HG02610 (cell line): ENCODE data around the gene FGF2.
"Not testable (repeated sequence)": the region's sequence is repeated elsewhere in the genome, so short reads cannot be mapped to it uniquely, and the experiment has no call there.

Experiments
- ATAC-seq: cut with Tn5 transposase; IDR thresholded peaks from one replicate; pipeline ENCODE4 v1.9.1; 2021; ENCODE audit warnings: mild to moderate bottlenecking, moderate library complexity; ENCODE audit not compliant: unreplicated experiment

FGF2 gene

DNA sequence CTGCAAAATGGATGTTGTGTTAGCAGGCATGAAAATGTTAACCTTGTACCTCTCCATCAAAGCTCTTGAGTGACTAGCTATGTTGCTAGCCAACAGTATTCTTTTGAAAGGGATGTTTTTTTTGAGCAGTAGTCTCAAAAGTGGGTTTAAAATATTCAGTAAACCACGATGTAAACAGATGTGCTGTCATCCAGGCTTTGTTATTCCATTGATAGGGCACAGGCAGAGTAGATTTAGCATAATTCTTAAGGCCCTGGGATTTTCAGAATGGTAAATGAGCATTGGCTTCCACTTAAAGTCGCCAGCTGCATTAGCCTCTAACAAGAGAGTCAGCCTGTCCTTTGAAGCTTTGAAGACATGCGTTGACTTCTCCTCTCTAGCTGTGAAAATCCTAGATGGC lies 18.4 kb downstream of the FGF2 start:
- no peak for ATAC-seq

DNA sequence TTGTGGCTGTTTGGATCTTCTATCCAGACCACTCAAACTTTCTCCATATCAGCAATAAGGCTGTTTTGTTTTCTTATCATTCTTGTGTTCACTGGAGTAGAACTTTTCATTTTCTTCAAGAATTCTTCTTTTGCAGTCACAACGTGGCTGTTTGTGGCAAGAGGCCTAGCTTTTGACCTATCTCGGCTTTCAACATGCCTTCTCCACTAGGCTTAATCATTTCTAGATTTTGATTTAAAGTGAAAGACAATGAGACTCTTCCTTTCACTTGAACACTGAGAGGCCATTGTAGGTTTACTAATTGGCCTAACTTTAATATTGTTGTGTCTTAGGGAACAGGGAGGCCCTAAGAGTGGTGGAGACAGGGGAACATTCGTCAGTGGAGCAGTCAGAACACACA lies 19.1 kb downstream of the FGF2 start:
- ATAC-seq = no peak

- ATAC-seq = no peak
These were observed 21.3 kb downstream of the FGF2 start for GRCh38 chr4:122847931-122848330.

- ATAC-seq = not testable (repeated sequence)
These were observed 23.2 kb downstream of the FGF2 start for GRCh38 chr4:122849789-122850188.

- ATAC-seq = no peak
These were observed 24.9 kb downstream of the FGF2 start for GRCh38 chr4:122851568-122851967.

- ATAC-seq = no peak
These were observed 28.1 kb downstream of the FGF2 start for GRCh38 chr4:122854447-122855352.

DNA sequence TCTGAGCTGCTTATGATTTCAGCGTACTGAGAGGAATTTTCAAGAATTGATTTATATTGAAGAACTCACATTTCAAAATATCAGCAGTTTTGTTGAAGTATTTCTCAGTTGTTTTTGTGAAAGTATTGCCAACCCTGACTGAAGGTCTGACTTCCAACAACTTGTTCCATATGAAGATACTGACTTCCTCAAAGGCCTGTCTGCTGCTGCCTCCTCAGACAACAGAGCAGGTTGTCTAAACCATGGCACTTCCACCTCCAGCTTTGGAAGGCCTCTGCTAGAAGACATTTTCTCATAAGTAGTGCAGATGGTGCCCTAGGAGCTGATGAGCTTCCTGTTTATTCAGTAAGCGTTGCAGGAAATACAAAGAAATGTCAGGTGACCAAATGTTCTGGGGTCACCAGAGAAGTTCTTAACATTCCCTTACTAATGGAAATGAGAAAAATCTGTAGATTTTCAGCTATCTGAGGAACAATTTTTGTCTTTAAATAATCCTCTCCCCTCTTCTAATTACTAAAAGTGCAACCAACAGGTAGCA lies 28.8 kb downstream of the FGF2 start:
- no peak for ATAC-seq

- ATAC-seq = no peak
These were observed 30.5 kb downstream of the FGF2 start for GRCh38 chr4:122857160-122857559.

GRCh38 chr4:122858705-122859104 lies 32.1 kb downstream of the FGF2 start:
- ATAC-seq = no peak

- no peak for ATAC-seq
These were observed 34.7 kb downstream of the FGF2 start for GRCh38 chr4:122861172-122861943.

- no peak for ATAC-seq
These were observed 37.0 kb downstream of the FGF2 start for GRCh38 chr4:122863639-122864038.

GRCh38 chr4:122865425-122865824 lies 38.8 kb downstream of the FGF2 start:
- no peak for ATAC-seq

- ATAC-seq = not testable (repeated sequence)
These were observed 41.6 kb downstream of the FGF2 start for GRCh38 chr4:122868235-122868634.

GRCh38 chr4:122873146-122873545 lies 46.5 kb downstream of the FGF2 start:
- no peak for ATAC-seq

- no peak for ATAC-seq
These were observed 47.4 kb downstream of the FGF2 start for GRCh38 chr4:122873821-122874593.

- no peak for ATAC-seq
These were observed 49.3 kb downstream of the FGF2 start for GRCh38 chr4:122875949-122876348.

- ATAC-seq = no peak
These were observed 49.8 kb downstream of the FGF2 start for GRCh38 chr4:122876456-122876855.

DNA sequence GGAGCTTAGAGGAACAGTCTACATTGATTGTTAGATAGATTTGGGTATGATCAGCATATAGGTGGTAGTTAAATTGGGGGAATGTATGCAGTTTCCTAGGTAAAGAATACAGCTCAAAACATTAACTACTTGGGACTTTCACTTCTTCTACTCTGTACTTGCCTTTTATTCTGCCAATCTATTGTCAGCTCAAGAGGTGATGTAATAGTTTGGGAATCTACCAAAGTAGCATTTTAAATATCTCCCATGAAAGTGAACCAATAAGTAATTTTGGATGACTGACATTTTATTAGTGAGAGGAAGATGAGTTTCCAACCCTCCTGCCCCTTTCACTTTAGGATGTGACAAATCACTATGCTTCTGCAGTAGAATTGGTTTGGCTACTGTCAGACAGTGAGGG lies 52.4 kb downstream of the FGF2 start:
- peak; percentile 57 for ATAC-seq

GRCh38 chr4:122882857-122883735 lies 56.5 kb downstream of the FGF2 start:
- no peak for ATAC-seq

- ATAC-seq = no peak
These were observed 57.9 kb downstream of the FGF2 start for GRCh38 chr4:122884499-122884898.
